KG1 (cell line): Measurements from ENCODE around the gene CDKL2.
"Not testable (repeated sequence)": the region's sequence is repeated elsewhere in the genome, so short reads cannot be mapped to it uniquely, and the experiment has no call there.

Experiments
- DNase-seq: peaks from one replicate; lab custom pipeline; 2025; lab: John Stamatoyannopoulos, UW

CDKL2 gene

GRCh38 chr4:75630174-75630936, at the start of gene CDKL2:
TSS of gene CDKL2 (minus strand) at chr4:75630528. CDS start at chr4:75625988, 4,540 bp downstream.
- no peak for DNase-seq

GRCh38 chr4:75678965-75679364, 48.6 kb upstream of the CDKL2 start:
- DNase-seq: no peak

DNA sequence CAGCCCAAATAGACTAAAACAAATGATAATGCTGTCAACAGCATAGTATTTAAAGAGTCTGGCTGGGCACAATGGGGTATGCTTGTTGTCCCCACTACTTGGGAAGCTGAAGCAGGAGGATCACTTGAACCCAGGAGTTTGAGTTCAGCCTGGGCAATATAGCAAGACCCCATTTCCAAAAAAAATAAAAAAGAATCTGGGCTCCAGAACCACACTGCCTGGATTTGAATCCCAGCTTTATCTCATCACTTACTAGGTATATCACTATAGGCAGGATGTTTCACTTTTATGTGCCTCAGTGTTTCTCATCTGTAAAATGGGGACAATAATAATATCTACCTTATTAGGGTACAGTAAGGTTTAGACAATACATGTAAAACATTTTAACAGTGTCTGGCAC, 48.1 kb upstream of the CDKL2 start:
- no peak for DNase-seq

DNA sequence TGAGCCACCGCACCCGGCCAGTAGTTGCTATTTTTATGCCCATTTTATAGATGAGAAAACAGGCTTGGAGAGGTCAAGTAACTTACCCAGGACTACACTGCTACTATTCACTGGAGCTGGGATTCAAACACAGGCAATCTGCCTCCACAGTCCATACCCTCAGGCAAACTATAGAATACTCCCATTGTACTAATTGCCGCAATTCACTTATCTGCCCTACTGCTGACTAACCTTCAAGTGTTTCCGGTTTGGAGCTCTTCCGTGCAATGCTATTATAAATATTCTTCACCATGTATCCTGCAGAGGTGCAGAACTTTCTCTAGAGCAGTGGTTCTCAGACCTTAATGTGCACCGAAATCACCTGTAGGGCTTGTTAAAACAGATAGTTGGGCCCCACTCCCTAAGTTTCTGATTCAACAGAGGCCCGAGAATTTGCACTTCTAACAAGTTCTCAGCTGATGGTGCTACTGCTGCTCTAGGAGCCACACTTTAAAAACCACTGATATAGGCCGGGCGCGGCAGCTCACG, 44.7 kb upstream of the CDKL2 start:
- DNase-seq: no peak

GRCh38 chr4:75673959-75674328, 43.6 kb upstream of the CDKL2 start:
- DNase-seq: no peak

DNA sequence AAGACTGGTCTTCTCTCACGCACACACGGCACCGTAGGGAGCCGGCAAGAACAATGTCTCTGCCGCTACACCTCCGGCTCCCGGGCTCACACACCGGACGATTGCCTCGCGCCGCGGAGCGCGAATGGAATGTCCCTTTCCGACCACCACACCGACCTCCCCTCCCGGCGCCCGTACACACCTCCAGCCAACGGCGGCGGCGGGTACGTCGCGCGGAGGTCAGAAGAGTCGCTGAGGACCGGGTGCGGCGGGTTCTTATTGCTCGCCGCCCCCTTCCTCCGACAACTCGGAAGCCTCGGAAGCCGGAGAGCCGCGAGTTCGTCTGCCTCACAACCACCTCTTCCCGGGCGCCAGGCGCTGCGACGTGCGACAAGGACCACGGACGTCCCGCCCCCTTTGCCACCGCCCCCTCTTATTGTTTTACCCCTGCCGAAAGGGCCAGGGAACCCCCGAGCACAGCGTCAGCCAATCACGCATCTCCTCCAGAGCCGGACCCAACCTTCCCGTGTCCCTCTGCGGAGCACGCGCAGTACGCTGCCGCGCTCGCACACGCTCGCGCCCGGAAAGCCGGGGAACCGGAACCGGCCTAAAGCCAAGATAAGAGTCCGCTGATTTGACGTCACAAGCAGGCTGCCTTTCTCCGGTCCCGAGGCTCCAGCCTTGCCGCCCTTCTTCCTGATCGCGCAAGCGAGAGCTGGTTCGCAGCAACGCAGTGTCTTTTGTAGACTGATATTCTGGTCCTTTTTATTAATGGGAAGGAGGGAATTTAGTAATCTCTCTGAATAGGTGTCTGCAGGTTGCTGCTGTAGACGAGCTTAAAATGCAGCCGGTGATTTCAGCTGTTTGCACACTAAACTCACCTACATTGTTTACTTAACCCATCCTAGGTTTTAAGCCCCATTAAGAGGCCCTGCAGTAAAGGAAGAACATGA, 43.0 kb upstream of the CDKL2 start, which contains the start of gene G3BP2:
G3BP2 (minus strand) TSS at position 385 of the 932 bp plus-strand sequence. CDS start 11,386 bp downstream, outside the sequence.
- DNase-seq: peak; percentile 92

- DNase-seq: peak; percentile 49
Measured at GRCh38 chr4:75672461-75673026, 42.2 kb upstream of the CDKL2 start.

DNA sequence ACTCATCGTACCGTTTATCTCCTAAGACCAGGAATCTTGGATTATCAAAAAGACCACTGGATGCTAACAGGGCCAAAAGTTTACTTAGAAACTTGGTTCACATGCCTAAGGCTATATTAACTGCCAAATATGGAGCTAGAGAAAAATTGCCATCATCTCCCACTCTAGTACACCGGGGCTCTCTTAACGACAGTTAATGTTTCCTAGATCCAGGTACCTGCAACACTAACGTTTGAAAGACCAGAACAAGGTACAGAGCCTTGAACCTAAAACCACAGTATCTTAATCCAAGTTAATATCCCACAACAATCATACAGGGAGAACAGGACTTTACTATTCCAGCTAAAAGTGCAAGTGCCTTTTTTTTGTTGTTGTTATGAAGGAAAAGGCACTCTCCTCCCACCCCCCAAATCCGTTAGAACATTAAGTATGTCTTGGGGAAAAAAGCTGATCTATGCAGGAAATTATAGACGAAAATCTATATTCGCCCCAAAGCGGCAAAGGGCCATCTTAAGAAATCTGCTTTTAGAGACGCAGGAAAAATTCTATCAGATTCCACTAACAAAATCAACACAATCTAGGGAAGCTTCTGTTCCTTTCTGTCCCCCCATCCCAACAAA, 41.6 kb upstream of the CDKL2 start:
- DNase-seq: no peak

- DNase-seq: no peak
Measured at GRCh38 chr4:75668596-75668995, 38.3 kb upstream of the CDKL2 start.

GRCh38 chr4:75667636-75668035, 37.3 kb upstream of the CDKL2 start:
- not testable (repeated sequence) for DNase-seq

DNA sequence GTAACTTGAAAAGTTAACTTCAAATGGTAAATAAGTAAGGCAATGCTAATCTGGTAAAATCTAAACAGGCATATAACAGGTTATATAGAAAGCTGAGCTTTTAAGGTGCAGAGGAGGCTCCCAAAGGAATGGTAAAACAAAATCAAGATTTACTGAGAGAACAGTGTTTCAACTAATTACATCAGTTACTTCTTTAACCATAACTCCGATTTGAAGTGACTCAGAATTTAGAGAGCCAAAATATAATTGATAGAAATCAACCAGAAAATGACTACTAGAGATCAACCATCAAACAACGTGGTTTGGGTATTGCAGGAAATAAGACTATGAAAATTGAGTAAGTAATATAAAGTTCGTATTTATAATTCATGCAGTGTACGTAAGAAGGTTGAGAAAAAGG, 36.0 kb upstream of the CDKL2 start:
- no peak for DNase-seq

GRCh38 chr4:75664604-75665003, 34.3 kb upstream of the CDKL2 start:
- not testable (repeated sequence) for DNase-seq

GRCh38 chr4:75662626-75663025, 32.3 kb upstream of the CDKL2 start:
- DNase-seq: no peak

DNA sequence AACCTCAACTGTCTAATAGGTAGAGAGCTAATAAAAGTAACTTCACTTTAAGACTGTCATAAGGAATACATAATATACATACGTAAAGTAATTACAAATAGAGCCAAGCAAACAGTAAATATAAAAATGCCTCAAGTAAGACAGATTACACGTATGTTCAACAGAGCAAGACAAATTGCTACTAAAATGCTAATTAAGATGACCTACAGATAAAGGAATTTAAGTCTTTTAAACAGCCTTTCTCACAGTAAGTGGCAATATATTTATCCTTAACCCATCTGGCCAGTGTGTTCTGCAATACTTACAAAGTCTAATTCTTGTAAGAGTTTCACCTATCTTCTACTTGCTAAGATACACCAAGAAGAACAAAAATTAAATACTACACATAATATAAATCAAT, 30.2 kb upstream of the CDKL2 start:
- no peak for DNase-seq

DNA sequence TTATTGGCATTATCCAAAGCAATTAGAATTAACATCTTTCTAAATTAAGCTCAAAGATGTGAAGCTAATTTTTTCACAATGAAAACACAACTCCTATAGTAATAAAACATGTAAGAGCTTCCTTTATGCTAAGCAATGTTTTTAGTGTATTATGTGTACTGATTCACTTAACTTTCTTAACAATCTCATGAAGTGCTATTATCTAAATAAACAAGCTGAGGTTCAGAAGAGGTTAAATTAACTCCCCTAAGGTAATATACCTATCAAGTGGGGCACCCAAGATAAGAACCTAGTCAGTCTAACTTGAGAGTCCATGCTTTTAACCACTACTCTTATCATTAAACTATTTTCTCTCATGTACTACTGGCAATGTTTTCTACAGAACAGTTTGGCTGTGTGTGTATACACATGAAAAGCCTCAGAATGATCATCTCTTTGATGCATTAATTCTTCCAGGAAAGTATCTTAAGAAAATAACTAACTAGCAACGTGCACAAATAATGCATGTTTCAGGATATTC, 29.2 kb upstream of the CDKL2 start:
- no peak for DNase-seq

DNA sequence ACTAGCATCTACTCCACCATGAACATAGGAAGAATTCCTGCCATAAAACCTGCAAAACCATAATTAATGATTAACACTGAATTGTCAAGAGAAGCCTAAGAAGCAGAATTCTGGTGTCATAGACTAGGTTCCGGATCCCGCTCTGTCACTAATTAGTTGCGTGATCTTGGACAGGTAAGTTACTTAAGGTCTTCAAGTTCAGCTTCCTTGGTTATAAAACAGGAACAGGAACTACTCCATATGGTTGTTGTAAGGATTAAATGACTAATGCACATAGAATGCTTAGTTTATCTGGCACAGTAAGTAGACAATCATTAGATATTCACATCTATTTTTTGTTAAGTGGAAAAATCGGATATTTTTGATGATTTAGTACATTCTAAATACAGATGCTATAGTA, 28.5 kb upstream of the CDKL2 start:
- DNase-seq: no peak

DNA sequence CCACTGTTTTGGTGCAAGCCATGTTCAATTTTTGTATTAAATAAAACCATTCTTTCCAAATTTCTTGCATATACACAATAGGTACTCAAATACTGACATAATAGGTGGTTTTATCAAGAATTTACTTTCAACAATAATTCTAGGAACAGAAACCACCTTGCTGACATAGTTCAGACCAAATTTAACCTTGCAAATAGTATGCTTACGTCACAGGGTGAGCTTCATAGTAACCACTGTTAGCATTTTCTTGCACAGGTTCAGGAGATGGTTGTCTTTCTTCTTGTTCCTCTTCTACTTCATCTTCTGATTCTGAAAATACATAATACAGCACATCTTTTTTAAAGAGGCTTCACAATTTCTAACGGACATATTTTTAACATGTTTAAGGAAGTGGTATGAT, 25.2 kb upstream of the CDKL2 start:
- no peak for DNase-seq

DNA sequence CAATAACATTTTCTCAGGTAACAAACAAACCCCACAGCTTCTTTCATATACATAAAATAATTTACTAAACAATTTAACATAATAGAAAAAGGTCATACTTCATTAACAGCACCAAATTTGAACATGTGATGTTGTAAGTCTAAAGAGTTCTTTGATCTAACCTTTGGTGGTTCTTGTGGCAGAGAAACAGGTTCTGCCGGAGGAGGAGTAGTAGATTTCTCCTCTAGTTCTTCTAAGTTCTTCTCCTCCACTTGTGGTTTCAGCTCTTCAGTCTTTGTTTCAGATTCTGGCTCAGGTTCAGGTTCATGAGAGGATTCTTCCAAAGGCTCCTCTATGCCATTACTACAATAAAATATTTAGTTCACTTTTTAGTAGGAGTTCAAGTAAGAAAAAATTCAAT, 24.6 kb upstream of the CDKL2 start:
- DNase-seq: no peak

GRCh38 chr4:75653845-75654503, 23.6 kb upstream of the CDKL2 start:
- no peak for DNase-seq

GRCh38 chr4:75644095-75644494, 13.8 kb upstream of the CDKL2 start:
- no peak for DNase-seq

- no peak for DNase-seq
Measured at GRCh38 chr4:75643651-75644050, 13.3 kb upstream of the CDKL2 start.
